HUDEP-2 (cell line): ENCODE results near the gene DMP1.
"Not testable (repeated sequence)": the region's sequence is repeated elsewhere in the genome, so short reads cannot be mapped to it uniquely, and the experiment has no call there.

ENCODE experiments used
- DNase-seq, 76 experiments: peaks; one replicate each; lab custom pipeline; 2025; ENCODE audit not compliant: unreplicated experiment in 76 of 76; lab: John Stamatoyannopoulos, UW

Gene DMP1

GRCh38 chr4:87679449-87680169 lies 29.5 kb downstream of the DMP1 start:
- peak in 19 of 76 experiments; percentile 1 to 30 (median 7) for DNase-seq

- DNase-seq, result no peak
Measured at GRCh38 chr4:87680271-87680670, 30.2 kb downstream of the DMP1 start.

- DNase-seq, result no peak
Measured at GRCh38 chr4:87688316-87688715, 38.2 kb downstream of the DMP1 start.

GRCh38 chr4:87690947-87691346 lies 40.9 kb downstream of the DMP1 start:
- not testable (repeated sequence) for DNase-seq

- DNase-seq, result not testable (repeated sequence)
Measured at GRCh38 chr4:87692060-87692459, 42.0 kb downstream of the DMP1 start.

- no peak for DNase-seq
Measured at GRCh38 chr4:87697272-87697671, 47.2 kb downstream of the DMP1 start.

GRCh38 chr4:87697945-87698344 lies 47.9 kb downstream of the DMP1 start:
- DNase-seq, result no peak

- no peak for DNase-seq
Measured at GRCh38 chr4:87698394-87698793, 48.3 kb downstream of the DMP1 start.

- no peak for DNase-seq
Measured at GRCh38 chr4:87704001-87704400, 53.9 kb downstream of the DMP1 start.

GRCh38 chr4:87707279-87707918 lies 57.3 kb downstream of the DMP1 start:
- no peak for DNase-seq
